Transverse colon (tissue), 4 donors: ENCODE data around the gene CCDC177. TPM values are rescaled to one million over a fixed set of nuclear protein-coding genes. Genes with fewer than 3 reads are reported as not detected.

Source experiments
- DNase-seq: peaks from one replicate; pipeline ENCODE4 v3.0.0-alpha.2; 2019
- H3K27ac ChIP-seq, 4 donors: fragments of 200-600 bp; sonication (generic); 2 replicates each; pipeline ENCODE4 v1.5.1; 2016 to 2018; ENCODE audit warnings: inconsistent platforms in 4 of 4
- H3K27me3 ChIP-seq: fragments of 200-600 bp; sonication (generic); 2 replicates; pipeline ENCODE4 v1.5.1; 2017; ENCODE audit warnings: inconsistent platforms
- H3K36me3 ChIP-seq, 4 donors: fragments of 200-600 bp; sonication (generic); 2 replicates each; pipeline ENCODE4 v1.5.1; 2017 to 2019; ENCODE audit warnings: inconsistent platforms in 4 of 4
- H3K4me1 ChIP-seq, 4 donors: fragments of 200-600 bp; sonication (generic); 2 replicates each; pipeline ENCODE4 v1.5.1; 2017 to 2020; ENCODE audit warnings: inconsistent platforms in 4 of 4
- H3K4me3 ChIP-seq, 4 donors: fragments of 200-600 bp; sonication (generic); 1 replicate in 1 of 4; 2 replicates in 3 of 4; pipeline versions ENCODE4 v1.5.1 to v1.6.1; 2017 to 2019; ENCODE audit warnings: inconsistent platforms in 4 of 4
- H3K9me3 ChIP-seq, 2 donors: fragments of 200-600 bp; sonication (generic); 2 replicates each; pipeline ENCODE4 v1.5.1; 2017 to 2019; ENCODE audit warnings: inconsistent platforms in 2 of 2
- CTCF ChIP-seq, 5 experiments: fragments of 200-600 bp in 3 of 5; fragments of 450-650 bp in 2 of 5; sonication (generic) in 3 of 5; IDR thresholded peaks; 1 replicate in 2 of 5; 2 replicates in 3 of 5; pipeline ENCODE4 v1.5.1; 2016 to 2017; ENCODE audit warnings: antibody characterized with exemption in 5 of 5, inconsistent platforms in 3 of 5, mild to moderate bottlenecking in 2 of 5, moderate library complexity in 1 of 5
- EP300 ChIP-seq: sonication (generic); formaldehyde crosslinking; IDR thresholded peaks from one replicate; pipeline ENCODE4 v1.6.1; 2017; ENCODE audit warnings: antibody characterized with exemption, low read depth
- POLR2A ChIP-seq: fragments of 450-650 bp; IDR thresholded peaks from one replicate; pipeline ENCODE4 v1.6.1; 2016; ENCODE audit warnings: antibody characterized with exemption, mild to moderate bottlenecking, moderate library complexity
- POLR2AphosphoS5 ChIP-seq, 3 donors: sonication (generic); formaldehyde crosslinking; IDR thresholded peaks; one replicate each; pipeline ENCODE4 v1.6.1; 2016; ENCODE audit warnings: antibody characterized with exemption in 3 of 3
- WGBS, 2 donors: methylation state at CpG; one replicate each; pipeline ENCODE4 v1.1.5; 2018; ENCODE audit warnings: low coverage in 1 of 2; 5-methylcytosine and 5-hydroxymethylcytosine counted together
- in situ Hi-C, 4 donors: fragments of 200-750 bp; cut with MboI; loops; one replicate each; pipeline versions ENCODE4 v1.15.0 to v1.15.1; 2017; ENCODE audit warnings: low sequenced_read_pairs in 3 of 4, low pct_ligation_motif_present in 1 of 4, low pct_unique_long_range_greater_than_20kb in 1 of 4
- intact Hi-C: fragments of 100-400 bp; cut with DNase I; formaldehyde crosslinking; loops from one replicate; pipeline ENCODE4 v1.15.1; 2023; ENCODE audit warnings: low total_unique reads
- total RNA-seq, 4 donors: library from RNA; depleted of rRNA; stranded (reverse); fragments of >200 nt; gene quantifications; one replicate each; pipeline ENCODE4 v1.1.0, GENCODE V29; 2016

The CCDC177 gene
- total RNA-seq, 4 donors from 2014 or later, result not detected

DNA sequence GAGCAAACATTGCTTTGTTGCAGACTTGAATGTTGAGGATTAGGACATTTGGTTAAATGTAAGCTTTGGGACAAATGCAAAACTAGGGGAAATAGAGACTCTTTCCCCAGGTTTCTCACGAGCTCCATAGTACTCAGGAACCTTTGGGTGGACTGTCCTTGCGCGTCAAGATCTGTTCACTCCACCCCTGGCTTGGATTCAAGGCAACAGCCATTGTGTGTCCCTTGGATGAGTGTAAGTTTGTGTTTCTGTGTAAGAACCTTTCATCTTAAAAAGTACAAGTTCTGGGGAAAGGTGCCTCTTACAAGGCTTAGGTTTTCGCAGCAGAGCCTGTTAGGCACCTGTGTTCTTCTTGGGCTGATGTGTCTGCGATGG is 40.4 kb upstream of the CCDC177 start:
- intact Hi-C loops, result no loop called here
- TF ChIP-seq CTCF (IDR thresholded peaks at IDR 0.05), result no peak
- TF ChIP-seq EP300, result no peak
- TF ChIP-seq POLR2AphosphoS5 (IDR thresholded peaks at IDR 0.05), result no peak
- no peak for TF ChIP-seq POLR2A
- 56 to 73% methylated on average over 5 of the region's 5 CpGs for WGBS, 2 donors
- no peak for DNase-seq
- Histone ChIP-seq H3K27ac (peak overlapping the region; percentile 97 to 99 (median 99)), H3K36me3 (no peaks in the 10 kb centered on the region), H3K9me3 (no peaks in the 10 kb centered on the region), H3K4me3 (peak overlapping the region in 1 of 4 donors; percentile 27), H3K27me3 (no peaks in the 10 kb centered on the region), H3K4me1 (peaks cover 46 to 83% (median 75%) of the 10 kb centered on the region in 4 donors)
- in situ Hi-C loops, result no loop called here

DNA sequence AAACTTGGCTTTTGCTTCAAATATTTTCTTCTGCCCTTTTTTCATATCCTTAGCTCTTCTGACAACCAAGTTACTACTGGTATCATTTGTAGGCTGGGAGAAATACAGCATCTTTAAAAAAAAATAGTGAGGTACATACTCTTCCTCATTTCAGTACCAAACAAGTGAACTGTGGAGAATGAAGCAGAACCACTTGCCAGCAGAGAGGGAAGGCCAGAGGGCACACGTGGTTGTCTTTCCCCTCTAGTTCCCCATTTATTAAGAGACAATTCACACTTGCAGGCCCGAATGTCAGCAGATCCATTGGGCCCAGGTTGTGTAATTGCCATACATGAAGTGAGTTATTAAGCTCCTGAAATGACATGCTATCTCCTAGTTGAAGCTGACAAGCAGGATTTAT is 39.9 kb upstream of the CCDC177 start:
- DNase-seq, result peak; percentile 47
- peak overlapping the region; percentile 97 to 99 (median 99) for H3K27ac ChIP-seq
- no peak for TF ChIP-seq POLR2AphosphoS5 (IDR thresholded peaks at IDR 0.05)
- TF ChIP-seq POLR2A, result no peak
- no peak for TF ChIP-seq EP300
- no peak for TF ChIP-seq CTCF (IDR thresholded peaks at IDR 0.05)
- no peaks in the 10 kb centered on the region for H3K9me3 ChIP-seq
- intact Hi-C loops, result no loop called here
- no peaks in the 10 kb centered on the region for H3K27me3 ChIP-seq
- in situ Hi-C loops, result no loop called here
- WGBS, 2 donors, result 16 to 20% methylated on average over 1 to 2 of the region's 2 CpGs
- peaks cover 46 to 84% (median 74%) of the 10 kb centered on the region in 4 donors for H3K4me1 ChIP-seq
- H3K4me3 ChIP-seq, result peak overlapping the region in 1 of 4 donors; percentile 88
- H3K36me3 ChIP-seq, result no peaks in the 10 kb centered on the region

GRCh38 chr14:69613312-69614073 is 38.8 kb upstream of the CCDC177 start:
- 38 to 45% methylated on average over 1 to 4 of the region's 4 CpGs for WGBS, 2 donors
- intact Hi-C loops (no loop called here), in situ Hi-C loops (no loop called here)
- Histone ChIP-seq H3K36me3 (no peaks in the 10 kb centered on the region), H3K27me3 (no peaks in the 10 kb centered on the region), H3K4me3 (peak overlapping the region in 3 of 4 donors; percentile 79 to 88 (median 80)), H3K4me1 (peaks cover 37 to 73% (median 65%) of the 10 kb centered on the region in 4 donors), H3K9me3 (no peaks in the 10 kb centered on the region), H3K27ac (peak overlapping the region; percentile 97 to 99 (median 99))
- no peak for TF ChIP-seq EP300
- no peak for DNase-seq

DNA sequence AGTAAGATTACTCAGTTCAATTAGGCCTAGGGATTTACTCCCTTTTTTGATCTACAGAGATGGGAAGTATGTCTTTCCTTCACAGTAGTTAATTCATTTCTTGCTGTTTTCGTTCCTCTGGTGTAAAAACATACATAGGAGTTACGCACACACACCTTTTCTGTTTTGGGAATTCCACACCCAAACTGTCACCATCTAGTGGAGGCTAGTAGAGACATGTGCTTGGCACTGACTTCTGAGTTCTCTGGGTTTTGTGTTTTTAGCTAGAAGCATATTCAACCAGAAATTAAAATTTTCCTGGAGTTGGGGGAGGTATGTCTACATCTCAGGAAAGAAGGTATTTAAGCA is 38.1 kb upstream of the CCDC177 start:
- intact Hi-C loops (no loop called here), in situ Hi-C loops (no loop called here)
- TF ChIP-seq POLR2AphosphoS5 (IDR thresholded peaks at IDR 0.05) (no peak), POLR2A (no peak), CTCF (IDR thresholded peaks at IDR 0.05) (peak in 1 of 5 experiments; percentile 29), EP300 (no peak)
- no peak for DNase-seq
- H3K4me3 ChIP-seq, result peak overlapping the region; percentile 68 to 88 (median 80)
- H3K9me3 ChIP-seq, result no peaks in the 10 kb centered on the region
- H3K36me3 ChIP-seq, result no peaks in the 10 kb centered on the region
- H3K27ac ChIP-seq, result peak overlapping the region; percentile 97 to 99 (median 99)
- WGBS, 2 donors, result 0 to 7% methylated on average over 2 of the region's 2 CpGs
- no peaks in the 10 kb centered on the region for H3K27me3 ChIP-seq
- peaks cover 29 to 68% (median 62%) of the 10 kb centered on the region in 4 donors for H3K4me1 ChIP-seq
